RWPE2 (cell line): ENCODE measurements around the gene RAB3A.

Experiments used
- ATAC-seq: fragments of 200-7000 bp; cut with Tn5 transposase; 3 replicates; pipeline ENCODE4 v1.9.1; 2021; ENCODE audit warnings: low read depth
- DNase-seq: peaks from one replicate; pipeline ENCODE4 v3.0.0-alpha.2; 2020; ENCODE audit warnings: low spot score
- H3K27ac ChIP-seq: fragments of 450-650 bp; 2 replicates; pipeline ENCODE4 v1.5.1; 2017; ENCODE audit warnings: mild to moderate bottlenecking; ENCODE audit not compliant: poor library complexity, severe bottlenecking
- H3K27me3 ChIP-seq: fragments of 250-450 bp; sonication (Bioruptor Pico); 2 replicates; pipeline ENCODE4 v1.5.1; 2021; ENCODE audit warnings: mild to moderate bottlenecking, moderate library complexity; ENCODE audit not compliant: insufficient read depth, poor library complexity, severe bottlenecking
- H3K36me3 ChIP-seq: fragments of 250-450 bp; sonication (Bioruptor Pico); 2 replicates; pipeline ENCODE4 v1.5.1; 2020; ENCODE audit warnings: low read depth, mild to moderate bottlenecking, moderate library complexity
- H3K4me1 ChIP-seq: fragments of 250-450 bp; sonication (Bioruptor Pico); 2 replicates; pipeline ENCODE4 v1.5.1; 2021; ENCODE audit warnings: mild to moderate bottlenecking, moderate library complexity; ENCODE audit not compliant: insufficient read depth, poor library complexity, severe bottlenecking
- H3K4me3 ChIP-seq: fragments of 250-450 bp; sonication (Bioruptor Pico); 2 replicates; pipeline ENCODE4 v1.5.1; 2021; ENCODE audit warnings: mild to moderate bottlenecking, moderate library complexity; ENCODE audit not compliant: severe bottlenecking
- H3K9me3 ChIP-seq: fragments of 250-450 bp; sonication (Bioruptor Pico); 2 replicates; pipeline ENCODE4 v1.5.1; 2021; ENCODE audit warnings: mild to moderate bottlenecking, moderate library complexity; ENCODE audit not compliant: severe bottlenecking
- TF ChIP-seq, protein P1 (sequence below): fragments of 450-650 bp; IDR thresholded peaks from one replicate; pipeline ENCODE4 v1.5.1; 2017; ENCODE audit warnings: mild to moderate bottlenecking, moderate library complexity; ENCODE audit not compliant: poor library complexity, severe bottlenecking

RAB3A gene

DNA sequence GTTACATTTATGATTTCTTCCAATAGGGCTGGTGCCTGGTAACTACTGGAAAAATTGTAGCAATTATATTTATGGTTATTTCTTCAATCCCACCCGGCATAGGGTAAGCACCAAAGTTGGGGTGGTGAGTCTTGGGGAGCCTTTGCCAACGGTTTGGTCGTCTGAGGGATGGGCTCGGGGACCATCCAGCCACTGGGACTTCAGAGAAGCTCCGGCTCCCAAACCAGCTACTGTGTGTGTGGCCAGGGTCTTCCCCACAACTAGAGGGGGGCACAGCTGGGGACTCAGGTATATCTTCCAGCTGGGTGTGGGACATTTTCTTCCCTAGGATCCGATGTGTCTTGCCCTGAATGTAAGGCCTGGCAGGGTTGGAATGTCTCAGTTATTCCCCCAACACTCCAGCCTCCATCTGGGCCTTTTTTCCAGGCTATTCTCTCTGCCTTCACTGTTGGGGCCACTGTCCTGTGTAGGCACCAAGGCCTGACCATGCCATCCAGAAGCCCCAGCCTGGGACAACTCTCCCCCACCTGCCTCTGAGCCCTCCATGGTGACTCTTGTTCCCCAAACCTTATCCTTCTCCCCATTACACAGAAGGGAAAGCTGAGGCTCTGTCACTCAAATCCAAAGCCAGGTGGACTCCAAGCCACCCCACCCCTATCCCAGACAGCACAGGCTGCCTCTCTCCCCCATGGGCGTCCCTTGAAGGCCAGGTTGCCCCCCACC lies 31.4 kb downstream of the RAB3A start:
- H3K27ac ChIP-seq: no peak overlapping the region
- no peak for ATAC-seq

DNA sequence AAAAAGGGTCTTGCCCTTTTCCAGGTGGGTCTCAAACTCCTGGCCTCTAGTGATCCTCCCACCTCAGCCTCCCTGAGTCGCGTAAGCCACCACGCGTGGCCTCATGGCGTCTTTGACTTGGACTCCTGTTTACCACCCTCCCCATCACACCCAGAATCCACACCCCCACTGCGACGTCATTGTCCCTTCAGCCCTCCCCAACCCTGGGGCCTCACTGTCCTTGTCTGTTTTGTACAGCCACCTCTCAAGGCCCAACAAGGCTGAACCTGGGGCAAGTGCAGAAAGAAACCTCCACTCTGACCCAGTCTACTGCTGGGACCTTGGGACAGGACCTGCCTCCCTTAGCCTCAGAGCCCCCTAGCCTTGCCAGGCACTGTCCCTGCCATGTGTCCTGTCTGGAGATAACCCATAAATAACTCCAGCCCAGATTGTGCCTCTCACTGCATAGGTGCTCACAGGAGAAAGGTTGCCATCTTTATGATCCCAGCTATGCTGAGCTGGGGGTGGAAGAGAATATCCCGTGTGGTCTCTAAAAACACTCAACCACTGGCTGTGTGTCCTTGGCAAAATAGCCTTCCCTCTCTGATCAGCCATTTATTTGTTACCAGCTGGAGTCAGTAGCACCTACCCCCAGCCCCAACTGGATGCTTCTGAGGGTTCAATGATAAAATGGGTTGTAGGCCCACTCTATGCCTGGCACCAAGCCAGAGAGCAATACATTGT lies 32.1 kb downstream of the RAB3A start:
- Histone ChIP-seq H3K4me1 (peaks cover 3% of the 10 kb centered on the region), H3K9me3 (no peaks in the 10 kb centered on the region), H3K36me3 (peaks cover 27% of the 10 kb centered on the region), H3K4me3 (no peak overlapping the region), H3K27me3 (no peaks in the 10 kb centered on the region), H3K27ac (no peak overlapping the region)
- DNase-seq: no peak
- TF ChIP-seq, protein P1, sequence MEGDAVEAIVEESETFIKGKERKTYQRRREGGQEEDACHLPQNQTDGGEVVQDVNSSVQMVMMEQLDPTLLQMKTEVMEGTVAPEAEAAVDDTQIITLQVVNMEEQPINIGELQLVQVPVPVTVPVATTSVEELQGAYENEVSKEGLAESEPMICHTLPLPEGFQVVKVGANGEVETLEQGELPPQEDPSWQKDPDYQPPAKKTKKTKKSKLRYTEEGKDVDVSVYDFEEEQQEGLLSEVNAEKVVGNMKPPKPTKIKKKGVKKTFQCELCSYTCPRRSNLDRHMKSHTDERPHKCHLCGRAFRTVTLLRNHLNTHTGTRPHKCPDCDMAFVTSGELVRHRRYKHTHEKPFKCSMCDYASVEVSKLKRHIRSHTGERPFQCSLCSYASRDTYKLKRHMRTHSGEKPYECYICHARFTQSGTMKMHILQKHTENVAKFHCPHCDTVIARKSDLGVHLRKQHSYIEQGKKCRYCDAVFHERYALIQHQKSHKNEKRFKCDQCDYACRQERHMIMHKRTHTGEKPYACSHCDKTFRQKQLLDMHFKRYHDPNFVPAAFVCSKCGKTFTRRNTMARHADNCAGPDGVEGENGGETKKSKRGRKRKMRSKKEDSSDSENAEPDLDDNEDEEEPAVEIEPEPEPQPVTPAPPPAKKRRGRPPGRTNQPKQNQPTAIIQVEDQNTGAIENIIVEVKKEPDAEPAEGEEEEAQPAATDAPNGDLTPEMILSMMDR: no peak
- no peak for ATAC-seq

More for the DNA sequence above, 31.4 kb downstream of the RAB3A start:
- H3K36me3 ChIP-seq: peaks cover 19% of the 10 kb centered on the region
- H3K4me1 ChIP-seq: peaks cover 3% of the 10 kb centered on the region
- TF ChIP-seq, protein P1: no peak
- no peaks in the 10 kb centered on the region for H3K27me3 ChIP-seq
- no peak for DNase-seq
- no peak overlapping the region for H3K4me3 ChIP-seq
- no peaks in the 10 kb centered on the region for H3K9me3 ChIP-seq

DNA sequence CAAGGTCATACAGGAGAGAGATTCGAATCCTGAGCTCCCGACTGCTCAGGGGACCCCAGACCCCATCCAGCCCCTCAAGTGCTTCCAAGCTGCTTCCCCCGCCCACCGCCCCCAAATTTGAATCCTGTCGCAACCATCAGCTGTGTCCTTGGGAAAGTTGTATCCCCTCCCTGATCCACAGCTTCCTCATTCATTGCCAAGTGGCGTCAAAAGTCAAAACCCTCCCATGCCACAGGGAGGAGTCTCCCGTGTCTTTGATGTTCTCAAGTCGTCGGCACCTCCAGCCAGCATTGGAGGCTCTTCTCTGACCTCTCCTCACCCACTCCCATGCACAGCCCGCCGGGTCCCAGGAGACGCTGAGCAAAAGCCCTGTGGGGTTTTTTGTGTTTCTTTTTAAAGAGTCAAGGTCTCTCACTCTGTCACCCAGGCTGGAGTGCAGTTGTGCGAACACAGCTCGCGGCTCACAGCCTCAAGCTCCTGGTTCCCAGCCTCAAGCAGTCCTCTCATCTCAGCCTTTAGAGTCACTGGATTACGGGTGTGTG lies 33.1 kb downstream of the RAB3A start:
- TF ChIP-seq, protein P1: no peak
- DNase-seq (no peak), ATAC-seq (no peak)
- Histone ChIP-seq H3K9me3 (no peaks in the 10 kb centered on the region), H3K27me3 (no peaks in the 10 kb centered on the region), H3K36me3 (peaks cover 36% of the 10 kb centered on the region), H3K4me3 (no peak overlapping the region), H3K4me1 (peaks cover 3% of the 10 kb centered on the region), H3K27ac (no peak overlapping the region)

DNA sequence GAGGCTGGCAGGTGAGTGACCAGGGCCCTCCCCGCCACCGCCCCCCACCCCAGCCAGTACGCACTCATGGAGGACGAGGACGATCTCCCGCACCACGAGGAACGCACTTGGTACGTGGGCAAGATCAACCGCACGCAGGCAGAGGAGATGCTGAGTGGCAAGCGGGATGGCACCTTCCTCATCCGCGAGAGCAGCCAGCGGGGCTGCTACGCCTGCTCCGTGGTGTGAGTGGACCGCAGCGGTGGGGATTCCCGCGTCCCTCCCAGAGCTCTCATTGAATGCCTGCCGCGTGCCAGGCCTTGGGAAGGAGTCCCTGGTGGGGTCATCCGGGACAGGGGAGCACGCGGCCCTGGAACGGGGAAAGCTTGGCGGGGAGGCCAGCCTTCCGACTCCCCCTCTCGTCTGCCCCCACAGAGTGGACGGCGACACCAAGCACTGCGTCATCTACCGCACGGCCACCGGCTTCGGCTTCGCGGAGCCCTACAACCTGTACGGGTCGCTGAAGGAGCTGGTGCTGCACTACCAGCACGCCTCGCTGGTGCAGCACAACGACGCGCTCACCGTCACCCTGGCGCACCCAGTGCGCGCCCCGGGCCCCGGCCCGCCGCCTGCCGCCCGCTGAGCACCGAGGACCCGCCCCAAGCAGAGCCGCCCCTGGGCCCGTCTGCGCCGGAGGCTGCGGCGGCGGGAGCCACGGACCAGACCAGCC lies 35.0 kb downstream of the RAB3A start:
- Histone ChIP-seq H3K9me3 (no peaks in the 10 kb centered on the region), H3K27me3 (no peaks in the 10 kb centered on the region), H3K4me1 (peaks cover 3% of the 10 kb centered on the region), H3K4me3 (no peak overlapping the region), H3K36me3 (peaks cover 53% of the 10 kb centered on the region), H3K27ac (no peak overlapping the region)
- no peak for DNase-seq
- ATAC-seq: no peak
- TF ChIP-seq, protein P1: no peak
